ENCODE results near the gene SRCIN1. TPM values are rescaled to one million over a fixed set of nuclear protein-coding genes. Genes with fewer than 3 reads are reported as not detected.

SRCIN1 gene
- total RNA-seq, 1 donor from 2014 or later = not detected

GRCh38 chr17:38599398-38599856 is 6.3 kb downstream of the SRCIN1 start:
- H3K4me1 ChIP-seq = peaks cover 0 to 8% of the 10 kb centered on the region in 2 donors
- H3K9me3 ChIP-seq = no peaks in the 10 kb centered on the region
- no peak overlapping the region for H3K4me3 ChIP-seq
- intact Hi-C loops (cut with DNase I) = no loop called here
- no peak overlapping the region for H3K27ac ChIP-seq
- H3K36me3 ChIP-seq = no peaks in the 10 kb centered on the region
- DNase-seq (ENCODE audit: low spot score in 2 of 2) = no peak
- TF ChIP-seq, protein P1, sequence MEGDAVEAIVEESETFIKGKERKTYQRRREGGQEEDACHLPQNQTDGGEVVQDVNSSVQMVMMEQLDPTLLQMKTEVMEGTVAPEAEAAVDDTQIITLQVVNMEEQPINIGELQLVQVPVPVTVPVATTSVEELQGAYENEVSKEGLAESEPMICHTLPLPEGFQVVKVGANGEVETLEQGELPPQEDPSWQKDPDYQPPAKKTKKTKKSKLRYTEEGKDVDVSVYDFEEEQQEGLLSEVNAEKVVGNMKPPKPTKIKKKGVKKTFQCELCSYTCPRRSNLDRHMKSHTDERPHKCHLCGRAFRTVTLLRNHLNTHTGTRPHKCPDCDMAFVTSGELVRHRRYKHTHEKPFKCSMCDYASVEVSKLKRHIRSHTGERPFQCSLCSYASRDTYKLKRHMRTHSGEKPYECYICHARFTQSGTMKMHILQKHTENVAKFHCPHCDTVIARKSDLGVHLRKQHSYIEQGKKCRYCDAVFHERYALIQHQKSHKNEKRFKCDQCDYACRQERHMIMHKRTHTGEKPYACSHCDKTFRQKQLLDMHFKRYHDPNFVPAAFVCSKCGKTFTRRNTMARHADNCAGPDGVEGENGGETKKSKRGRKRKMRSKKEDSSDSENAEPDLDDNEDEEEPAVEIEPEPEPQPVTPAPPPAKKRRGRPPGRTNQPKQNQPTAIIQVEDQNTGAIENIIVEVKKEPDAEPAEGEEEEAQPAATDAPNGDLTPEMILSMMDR (IDR thresholded peaks at IDR 0.05) = no peak
- H3K27me3 ChIP-seq = peaks cover 3% of the 10 kb centered on the region

DNA sequence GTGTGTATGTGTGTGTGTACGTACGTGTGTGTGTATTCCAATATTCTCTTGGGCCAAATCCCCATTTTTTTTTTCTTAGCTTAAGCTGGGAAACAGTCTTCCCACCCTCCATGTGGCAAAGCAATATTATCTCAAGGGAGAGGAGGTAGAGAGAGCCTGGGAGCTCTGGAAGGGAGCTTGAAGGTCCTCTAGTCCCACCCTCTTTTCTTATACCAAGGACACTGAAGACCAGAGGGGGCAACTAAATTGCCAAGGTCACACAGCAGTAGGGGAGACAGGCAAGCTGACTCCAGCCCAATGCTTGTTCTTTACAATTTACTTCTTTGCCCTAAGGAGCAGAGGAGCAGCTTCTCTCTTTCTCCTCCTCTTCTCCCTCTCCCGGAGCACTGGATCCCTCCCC is 6.8 kb downstream of the SRCIN1 start:
- Histone ChIP-seq H3K27me3 (no peaks in the 10 kb centered on the region), H3K4me3 (no peak overlapping the region), H3K9me3 (no peaks in the 10 kb centered on the region), H3K27ac (no peak overlapping the region), H3K36me3 (no peaks in the 10 kb centered on the region), H3K4me1 (peaks cover 0 to 8% of the 10 kb centered on the region in 2 donors)
- intact Hi-C loops (cut with DNase I) = no loop called here
- TF ChIP-seq, protein P1 (IDR thresholded peaks at IDR 0.05) = no peak
- no peak for DNase-seq (ENCODE audit: low spot score in 2 of 2)

GRCh38 chr17:38598536-38598935 is 7.2 kb downstream of the SRCIN1 start:
- Histone ChIP-seq H3K27ac (no peak overlapping the region), H3K27me3 (no peaks in the 10 kb centered on the region)

GRCh38 chr17:38597375-38597774 is 8.4 kb downstream of the SRCIN1 start:
- intact Hi-C loops (cut with DNase I) = no loop called here
- no peak overlapping the region for H3K4me3 ChIP-seq
- no peaks in the 10 kb centered on the region for H3K36me3 ChIP-seq
- peaks cover 2% of the 10 kb centered on the region for H3K27me3 ChIP-seq
- TF ChIP-seq, protein P1 (IDR thresholded peaks at IDR 0.05) = no peak
- DNase-seq (ENCODE audit: low spot score in 2 of 2) = no peak
- no peaks in the 10 kb centered on the region for H3K9me3 ChIP-seq
- peaks cover 0 to 8% of the 10 kb centered on the region in 2 donors for H3K4me1 ChIP-seq
- no peak overlapping the region for H3K27ac ChIP-seq

More at GRCh38 chr17:38598536-38598935, 7.2 kb downstream of the SRCIN1 start:
- Histone ChIP-seq H3K9me3 (no peaks in the 10 kb centered on the region), H3K4me1 (peaks cover 0 to 8% of the 10 kb centered on the region in 2 donors), H3K4me3 (no peak overlapping the region), H3K36me3 (no peaks in the 10 kb centered on the region)
- no peak for DNase-seq (ENCODE audit: low spot score in 2 of 2)
- TF ChIP-seq, protein P1 (IDR thresholded peaks at IDR 0.05) = no peak
- intact Hi-C loops (cut with DNase I) = no loop called here

- DNase-seq (ENCODE audit: low spot score in 2 of 2) = no peak
- TF ChIP-seq, protein P1 (IDR thresholded peaks at IDR 0.05) = no peak
- Histone ChIP-seq H3K4me1 (peaks cover 0 to under 1% of the 10 kb centered on the region in 2 donors), H3K27me3 (peaks cover 2% of the 10 kb centered on the region), H3K36me3 (no peaks in the 10 kb centered on the region), H3K9me3 (no peaks in the 10 kb centered on the region), H3K27ac (no peak overlapping the region), H3K4me3 (no peak overlapping the region)
- intact Hi-C loops (cut with DNase I) = no loop called here
Measured at GRCh38 chr17:38596651-38597050, 9.1 kb downstream of the SRCIN1 start.

DNA sequence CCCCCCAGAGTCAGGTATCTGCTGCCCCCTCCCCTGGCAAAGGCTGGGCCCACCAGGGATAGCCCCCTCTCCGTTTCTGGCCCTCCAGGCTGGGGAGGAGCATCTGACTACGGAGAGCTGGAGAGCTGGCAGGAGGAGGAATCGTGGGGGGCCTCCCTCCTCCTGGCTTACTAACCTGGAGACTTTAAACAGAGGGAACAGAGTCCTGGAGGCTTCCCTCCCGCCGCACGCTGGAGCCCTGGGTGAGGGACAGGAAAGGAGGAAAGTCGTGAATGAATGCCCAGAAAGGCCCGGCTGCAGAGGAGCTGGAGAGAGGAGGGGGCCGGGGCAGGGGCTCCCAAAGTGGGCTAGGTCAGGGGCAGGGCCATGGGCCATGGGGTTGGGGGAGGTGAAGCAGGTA is 9.9 kb downstream of the SRCIN1 start:
- TF ChIP-seq, protein P1 (IDR thresholded peaks at IDR 0.05) = no peak
- no peaks in the 10 kb centered on the region for H3K36me3 ChIP-seq
- H3K9me3 ChIP-seq = no peaks in the 10 kb centered on the region
- H3K4me3 ChIP-seq = no peak overlapping the region
- no peak overlapping the region for H3K27ac ChIP-seq
- DNase-seq (ENCODE audit: low spot score in 2 of 2) = no peak
- intact Hi-C loops (cut with DNase I) = no loop called here
- no peaks in the 10 kb centered on the region for H3K4me1 ChIP-seq
- H3K27me3 ChIP-seq = peaks cover 2% of the 10 kb centered on the region
